H1 (cell line): ENCODE results near the gene HOXD10. TPM values are rescaled to one million over a fixed set of nuclear protein-coding genes. Genes with fewer than 3 reads are reported as not detected.

Experiments
- GABPA ChIP-seq: IDR thresholded peaks from 2 replicates; pipeline ENCODE4 v1.6.1; 2011; ENCODE audit warnings: mild to moderate bottlenecking, low read length, moderate library complexity, borderline replicate concordance; ENCODE audit not compliant: insufficient read depth
- RAD21 ChIP-seq, 2 experiments: IDR thresholded peaks in 1 of 2; conservative IDR thresholded peaks in 1 of 2; 2 replicates each; pipeline ENCODE4 v1.6.1; 2011; ENCODE audit warnings: low read depth in 2 of 2, low read length in 2 of 2, improper control_type of control experiment in 1 of 2, inconsistent platforms in 1 of 2, mild to moderate bottlenecking in 1 of 2, moderate library complexity in 1 of 2
- TAF7 ChIP-seq: optimal IDR thresholded peaks from 2 replicates; pipeline ENCODE3; 2011; ENCODE audit warnings: low read depth, mild to moderate bottlenecking, inconsistent platforms, low read length, moderate library complexity, borderline replicate concordance
- polyA plus RNA-seq, 7 experiments: library from polyadenylated mRNA; depleted of rRNA in 3 of 7; stranded (reverse) in 5 of 7; unstranded in 2 of 7; fragments of >200 nt in 5 of 7; fragments of 200-250 nt in 2 of 7; gene quantifications; 1 replicate in 5 of 7; 2 replicates in 1 of 7; 4 replicates in 1 of 7; pipeline versions ENCODE4 v1.2.1 to v1.2.3, GENCODE V29; 2011 to 2013; ENCODE audit warnings: missing spikeins in 2 of 7, mixed read lengths in 2 of 7
- total RNA-seq: library from RNA; stranded (reverse); fragmentation: NEBNext Ultra II Directional; extraction: Animal tissue kit (Norgen Biotek cat#: 25700); gene quantifications from 2 replicates; pipeline ENCODE4 v1.2.1, GENCODE V29; 2021

HOXD10 gene
- total and polyA plus RNA-seq, 2 of the 8 experiments (the other 6 are each of a cell fraction or from before 2014, with no cell fraction given): not detected

- TF ChIP-seq TAF7 (no peak), GABPA (no peak), RAD21 (IDR thresholded peaks at IDR 0.05 in 1 of 2, conservative IDR thresholded peaks at IDR 0.05 in 1 of 2; ENCODE audit: low read depth in 2 of 2, low read length in 2 of 2) (no peak)
These were observed 49.7 kb downstream of the HOXD10 start (continued) for GRCh38 chr2:176166272-176166671.
